HG03095 (cell line): Measurements from ENCODE around the gene KCNQ5.
"Not testable (repeated sequence)": the region's sequence is repeated elsewhere in the genome, so short reads cannot be mapped to it uniquely, and the experiment has no call there.

ENCODE experiments used
- ATAC-seq: cut with Tn5 transposase; IDR thresholded peaks from one replicate; pipeline ENCODE4 v1.9.1; 2021; ENCODE audit warnings: moderate library complexity; ENCODE audit not compliant: unreplicated experiment

KCNQ5 gene

GRCh38 chr6:73156793-73157767, 535.2 kb downstream of the KCNQ5 start:
- no peak for ATAC-seq

- ATAC-seq, result no peak
These were observed 536.0 kb downstream of the KCNQ5 start for GRCh38 chr6:73157870-73158269.

GRCh38 chr6:73169111-73169510, 547.2 kb downstream of the KCNQ5 start:
- ATAC-seq, result no peak

GRCh38 chr6:73169633-73170032, 547.8 kb downstream of the KCNQ5 start:
- ATAC-seq, result no peak

- ATAC-seq, result no peak
These were observed 552.8 kb downstream of the KCNQ5 start for GRCh38 chr6:73174646-73175045.

- no peak for ATAC-seq
These were observed 554.2 kb downstream of the KCNQ5 start for GRCh38 chr6:73176057-73176456.

- peak; percentile 57 for ATAC-seq
These were observed 555.5 kb downstream of the KCNQ5 start for GRCh38 chr6:73177221-73177944.

GRCh38 chr6:73180076-73180738, 558.3 kb downstream of the KCNQ5 start:
- ATAC-seq, result no peak

- ATAC-seq, result peak; percentile 83
These were observed 559.1 kb downstream of the KCNQ5 start for GRCh38 chr6:73180763-73181619.

GRCh38 chr6:73182021-73182607, 560.2 kb downstream of the KCNQ5 start:
- peak; percentile 37 for ATAC-seq

GRCh38 chr6:73193302-73193701, 571.4 kb downstream of the KCNQ5 start:
- not testable (repeated sequence) for ATAC-seq

GRCh38 chr6:73194744-73195143, 572.9 kb downstream of the KCNQ5 start:
- no peak for ATAC-seq

GRCh38 chr6:73200247-73200646, 578.4 kb downstream of the KCNQ5 start:
- ATAC-seq, result no peak

GRCh38 chr6:73200735-73201134, 578.9 kb downstream of the KCNQ5 start:
- no peak for ATAC-seq

- no peak for ATAC-seq
These were observed 581.2 kb downstream of the KCNQ5 start for GRCh38 chr6:73203098-73203497.

- no peak for ATAC-seq
These were observed 582.4 kb downstream of the KCNQ5 start for GRCh38 chr6:73204252-73204651.

- ATAC-seq, result no peak
These were observed 585.5 kb downstream of the KCNQ5 start for GRCh38 chr6:73207221-73207837.

GRCh38 chr6:73209117-73209516, 587.3 kb downstream of the KCNQ5 start:
- ATAC-seq, result no peak

GRCh38 chr6:73216859-73217258, 595.0 kb downstream of the KCNQ5 start:
- ATAC-seq, result no peak

- no peak for ATAC-seq
These were observed 603.5 kb downstream of the KCNQ5 start, which contains the start of gene KHDC1L for GRCh38 chr6:73225396-73225795. KHDC1L (minus strand) TSS chr6:73225496; CDS start chr6:73225408, 88 bp downstream.
